DOHH2 (cell line): ENCODE measurements around the gene RHCG.

Experiments used
- H3F3A ChIP-seq: fragments of 200-600 bp; sonication (generic), shearing (Covaris generic); 2 replicates; pipeline ENCODE4 v1.6.0; 2016; ENCODE audit warnings: antibody characterized with exemption, mild to moderate bottlenecking; ENCODE audit not compliant: control insufficient read depth, insufficient read depth
- H3K27ac ChIP-seq: fragments of 200-600 bp; sonication (generic); 2 replicates; pipeline ENCODE4 v1.5.1; 2014; ENCODE audit warnings: low read depth, mild to moderate bottlenecking, low read length, moderate library complexity
- H3K27me3 ChIP-seq: fragments of 200-600 bp; sonication (generic); 2 replicates; pipeline ENCODE4 v1.6.1; 2014; ENCODE audit warnings: mild to moderate bottlenecking, low read length, mixed read lengths; ENCODE audit not compliant: control insufficient read depth
- H3K36me3 ChIP-seq: fragments of 200-600 bp; sonication (generic); 2 replicates; pipeline ENCODE4 v1.6.1; 2014; ENCODE audit warnings: mild to moderate bottlenecking, low read length, moderate library complexity, mixed read lengths; ENCODE audit not compliant: control insufficient read depth
- H3K4me1 ChIP-seq: fragments of 200-600 bp; sonication (generic); 2 replicates; pipeline ENCODE4 v1.6.1; 2014; ENCODE audit warnings: mild to moderate bottlenecking, low read length, mixed read lengths; ENCODE audit not compliant: control insufficient read depth
- H3K4me2 ChIP-seq: fragments of 200-600 bp; sonication (generic); 2 replicates; pipeline ENCODE4 v1.6.0; 2014; ENCODE audit warnings: mild to moderate bottlenecking, low read length, moderate library complexity
- H3K4me3 ChIP-seq: fragments of 200-600 bp; sonication (generic); 2 replicates; pipeline ENCODE4 v1.5.1; 2014; ENCODE audit warnings: mild to moderate bottlenecking, low read length, mixed read lengths
- H3K79me2 ChIP-seq: fragments of 200-600 bp; sonication (generic); 2 replicates; pipeline ENCODE4 v1.6.1; 2014; ENCODE audit warnings: mild to moderate bottlenecking, low read length, mixed read lengths; ENCODE audit not compliant: control insufficient read depth
- H3K9me2 ChIP-seq: fragments of 200-600 bp; sonication (generic); replicated peaks from 2 replicates; pipeline ENCODE4 v1.6.1; 2014; ENCODE audit warnings: mild to moderate bottlenecking, low read length, mixed read lengths; ENCODE audit not compliant: control insufficient read depth
- H3K9me3 ChIP-seq: fragments of 200-600 bp; sonication (generic); 2 replicates; pipeline ENCODE4 v1.6.1; 2014; ENCODE audit warnings: antibody characterized with exemption, low read length, mixed read lengths; ENCODE audit not compliant: control insufficient read depth, insufficient read depth
- H4K20me1 ChIP-seq: fragments of 200-600 bp; sonication (generic); 2 replicates; pipeline ENCODE4 v1.6.0; 2014; ENCODE audit warnings: low read depth, mild to moderate bottlenecking, antibody characterized with exemption, low read length, moderate library complexity; ENCODE audit not compliant: control insufficient read depth, insufficient read depth
- CTCF ChIP-seq: fragments of 200-600 bp; sonication (generic); IDR thresholded peaks from one replicate; pipeline ENCODE4 v1.5.1; 2014; ENCODE audit warnings: antibody characterized with exemption, mild to moderate bottlenecking, low read depth, low read length; ENCODE audit not compliant: poor library complexity, severe bottlenecking
- EZH2phosphoT487 ChIP-seq: fragments of 200-600 bp; sonication (generic); IDR thresholded peaks from 2 replicates; pipeline ENCODE4 v1.6.1; 2017; ENCODE audit warnings: borderline replicate concordance, mild to moderate bottlenecking, antibody characterized with exemption, low read length, moderate library complexity, mixed read lengths

Gene RHCG

DNA sequence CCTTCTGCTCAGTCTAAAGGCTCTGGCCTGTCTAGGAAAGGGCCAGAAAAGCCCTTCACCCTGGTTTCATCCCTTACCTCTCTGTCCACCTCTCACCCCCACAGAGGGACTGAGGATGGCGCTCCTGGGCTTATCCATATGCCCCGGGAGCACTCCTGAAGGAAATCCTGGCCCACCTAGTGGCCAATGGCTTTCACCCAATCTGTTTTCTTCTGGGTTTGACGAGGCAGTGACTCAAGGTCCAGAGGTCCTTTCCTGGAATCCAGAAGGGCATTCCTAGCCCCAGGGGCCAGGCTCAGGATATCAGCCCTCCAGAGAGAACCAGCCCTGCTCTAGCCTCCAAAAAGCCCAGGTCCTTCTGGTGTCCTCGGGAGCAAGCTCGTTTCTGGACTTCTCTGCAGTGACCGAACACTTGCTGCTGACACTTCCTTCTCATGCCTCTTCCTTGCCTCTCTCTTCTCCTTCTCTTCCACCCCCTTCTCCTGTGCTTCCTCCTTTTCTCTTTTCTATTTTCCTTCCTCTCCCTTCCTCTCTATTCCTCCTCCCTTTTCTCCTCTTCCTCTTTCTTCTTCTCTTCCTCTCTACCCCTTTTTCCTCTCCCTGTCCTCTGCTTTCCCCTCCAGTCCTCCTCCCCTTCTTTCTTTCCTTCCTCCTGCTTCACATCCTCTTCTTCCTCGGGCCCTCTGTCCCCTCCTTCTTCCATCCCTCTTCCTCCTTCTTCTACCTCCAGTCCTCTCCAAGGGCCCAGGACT is 59.6 kb downstream of the RHCG start:
- no peaks in the 10 kb centered on the region for H3K79me2 ChIP-seq
- H3F3A ChIP-seq: 0 out of 2 replicates have a peak, but pooled peaks cover 2% of the 10 kb centered on the region
- no peaks in the 10 kb centered on the region for H3K27me3 ChIP-seq
- H3K27ac ChIP-seq: no peak overlapping the region
- H3K9me2 ChIP-seq: no peaks in the 10 kb centered on the region
- no peaks in the 10 kb centered on the region for H3K9me3 ChIP-seq
- H4K20me1 ChIP-seq: no peaks in the 10 kb centered on the region
- no peak overlapping the region for H3K4me2 ChIP-seq
- peaks cover 23% of the 10 kb centered on the region for H3K4me1 ChIP-seq
- no peak overlapping the region for H3K4me3 ChIP-seq
- TF ChIP-seq CTCF: no peak
- no peak for TF ChIP-seq EZH2phosphoT487
- peaks cover 1% of the 10 kb centered on the region; the same call in 1 of the 2 replicates for H3K36me3 ChIP-seq

GRCh38 chr15:89435362-89435761 is 61.0 kb downstream of the RHCG start:
- Histone ChIP-seq H3F3A (no peaks in the 10 kb centered on the region), H3K36me3 (no peaks in the 10 kb centered on the region), H3K27ac (no peak overlapping the region), H3K27me3 (no peaks in the 10 kb centered on the region), H3K9me2 (no peaks in the 10 kb centered on the region), H3K4me2 (no peak overlapping the region), H3K9me3 (no peaks in the 10 kb centered on the region), H3K4me1 (peaks cover 18% of the 10 kb centered on the region), H3K79me2 (no peaks in the 10 kb centered on the region), H3K4me3 (no peak overlapping the region), H4K20me1 (no peaks in the 10 kb centered on the region)
- TF ChIP-seq EZH2phosphoT487 (no peak), CTCF (no peak)

- no peaks in the 10 kb centered on the region for H4K20me1 ChIP-seq
- H3K4me2 ChIP-seq: no peak overlapping the region
- no peak overlapping the region for H3K4me3 ChIP-seq
- no peaks in the 10 kb centered on the region for H3K9me2 ChIP-seq
- H3K36me3 ChIP-seq: no peaks in the 10 kb centered on the region
- TF ChIP-seq CTCF (no peak), EZH2phosphoT487 (no peak)
- no peaks in the 10 kb centered on the region for H3K79me2 ChIP-seq
- H3K27me3 ChIP-seq: no peaks in the 10 kb centered on the region
- peaks cover 20% of the 10 kb centered on the region for H3K4me1 ChIP-seq
- no peak overlapping the region for H3K27ac ChIP-seq
- H3F3A ChIP-seq: no peaks in the 10 kb centered on the region
- H3K9me3 ChIP-seq: no peaks in the 10 kb centered on the region
Measured at GRCh38 chr15:89433686-89434085, 62.7 kb downstream of the RHCG start.
